ENCODE measurements around the gene HNRNPLL.
"Not testable (repeated sequence)": the region's sequence is repeated elsewhere in the genome, so short reads cannot be mapped to it uniquely, and the experiment has no call there.

The HNRNPLL gene

GRCh38 chr2:38602732-38603401 lies at the start of gene HNRNPLL:
HNRNPLL (minus strand) TSS chr2:38602928; CDS start chr2:38602626, 302 bp downstream.
- peak; percentile 93 for DNase-seq

GRCh38 chr2:38650717-38651116 lies 48.0 kb upstream of the HNRNPLL start:
- DNase-seq = no peak

DNA sequence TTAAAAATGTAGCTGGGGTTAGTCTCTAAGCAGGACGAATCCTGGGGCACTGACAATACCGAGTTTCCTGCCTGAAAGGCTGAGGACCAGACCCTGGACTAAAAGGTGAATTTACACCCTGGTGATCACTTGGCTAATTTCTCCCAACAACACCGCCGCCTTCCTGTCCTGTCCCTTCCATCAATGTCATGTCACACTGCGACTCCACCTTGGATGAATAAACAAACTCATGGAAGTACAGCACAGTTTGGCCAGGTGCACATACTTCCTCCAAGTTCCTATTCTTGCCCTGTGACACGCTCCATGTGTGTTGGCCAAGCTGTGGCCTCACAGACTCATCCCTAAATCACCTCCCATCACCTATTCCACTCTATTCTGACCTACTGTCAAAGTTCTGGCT lies 47.3 kb upstream of the HNRNPLL start:
- no peak for DNase-seq

GRCh38 chr2:38649176-38649728 lies 46.5 kb upstream of the HNRNPLL start:
- no peak for DNase-seq

GRCh38 chr2:38648107-38648761 lies 45.5 kb upstream of the HNRNPLL start:
- DNase-seq = no peak

DNA sequence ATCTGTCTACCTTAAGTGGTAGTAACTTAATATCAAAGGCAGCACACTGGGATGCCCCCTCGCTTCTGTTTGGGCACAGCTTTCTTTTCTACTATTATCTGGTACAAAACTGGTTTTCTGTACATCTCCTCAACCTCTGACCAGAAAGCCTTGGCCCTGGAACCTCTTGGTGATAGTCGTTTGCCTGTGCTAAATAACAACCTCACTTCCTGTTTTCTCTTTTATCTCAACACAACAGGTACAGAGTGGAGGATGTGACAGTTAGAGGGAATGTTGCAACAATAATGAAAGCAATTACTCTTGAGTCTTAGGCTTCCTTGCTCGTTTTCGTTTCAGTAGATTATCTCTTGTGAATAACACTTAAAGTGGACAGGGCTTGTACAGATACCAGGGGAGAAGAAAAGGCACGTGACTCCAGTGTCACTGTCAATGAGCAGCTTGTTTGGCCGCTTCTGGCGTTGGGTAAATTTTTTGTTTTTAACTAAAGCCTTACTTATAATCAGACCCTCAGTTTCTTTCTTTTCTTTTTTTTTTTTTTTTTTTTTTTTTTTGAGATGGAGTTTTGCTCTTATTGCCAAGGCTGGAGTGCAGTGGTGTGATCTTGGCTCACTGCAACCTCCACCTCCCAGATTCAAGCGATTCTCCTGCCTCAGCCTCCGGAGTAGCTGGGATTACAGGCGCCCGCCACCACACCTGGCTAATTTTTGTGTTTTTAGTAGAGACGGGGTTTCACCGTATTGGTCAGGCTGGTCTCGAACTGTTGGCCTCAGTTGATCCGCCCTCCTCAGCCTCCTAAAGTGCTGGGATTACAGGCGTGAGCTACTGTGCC lies 41.2 kb upstream of the HNRNPLL start:
- DNase-seq = not testable (repeated sequence)

GRCh38 chr2:38643021-38643671 lies 40.4 kb upstream of the HNRNPLL start:
- no peak for DNase-seq

GRCh38 chr2:38642373-38643017 lies 39.8 kb upstream of the HNRNPLL start:
- DNase-seq = not testable (repeated sequence)

DNA sequence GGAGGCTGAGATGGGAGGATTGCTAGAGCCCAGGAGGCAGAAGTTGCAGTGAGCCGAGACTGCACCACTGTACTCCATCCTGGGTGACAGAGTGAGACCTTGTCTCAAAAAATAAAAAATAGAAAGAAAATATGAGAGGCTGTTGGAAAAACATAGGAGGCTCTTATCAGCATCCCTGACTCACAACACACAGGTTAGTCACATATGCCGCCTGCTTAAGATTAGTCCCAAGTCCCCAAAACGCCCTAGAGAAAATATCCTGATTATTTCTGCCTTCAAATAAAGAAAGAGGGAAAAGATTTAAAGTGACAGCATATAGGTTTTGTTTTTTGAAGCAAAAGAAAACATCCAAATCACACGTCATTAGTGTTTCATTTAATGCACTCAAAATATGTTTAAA lies 33.3 kb upstream of the HNRNPLL start:
- DNase-seq = no peak

DNA sequence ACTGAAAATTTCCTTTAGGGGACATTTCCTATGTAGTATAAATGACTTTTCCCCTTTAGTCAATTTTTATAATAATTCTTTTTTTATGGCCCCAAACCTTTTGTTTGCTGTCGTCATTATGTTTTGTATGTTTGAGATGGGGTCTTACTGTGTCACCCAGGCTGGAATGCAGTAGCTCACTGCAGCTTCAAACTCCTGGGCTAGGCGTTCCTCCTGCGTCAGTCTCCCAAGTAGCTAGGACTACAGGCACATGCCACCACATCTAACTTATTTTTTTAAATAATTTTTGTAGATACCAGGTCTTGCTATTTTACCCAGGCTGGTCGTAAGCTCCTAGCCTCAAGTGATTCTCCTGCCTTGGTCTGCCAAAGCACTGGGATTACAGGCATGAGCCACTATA lies 32.4 kb upstream of the HNRNPLL start:
- DNase-seq = no peak

GRCh38 chr2:38634684-38635083 lies 32.0 kb upstream of the HNRNPLL start:
- no peak for DNase-seq

DNA sequence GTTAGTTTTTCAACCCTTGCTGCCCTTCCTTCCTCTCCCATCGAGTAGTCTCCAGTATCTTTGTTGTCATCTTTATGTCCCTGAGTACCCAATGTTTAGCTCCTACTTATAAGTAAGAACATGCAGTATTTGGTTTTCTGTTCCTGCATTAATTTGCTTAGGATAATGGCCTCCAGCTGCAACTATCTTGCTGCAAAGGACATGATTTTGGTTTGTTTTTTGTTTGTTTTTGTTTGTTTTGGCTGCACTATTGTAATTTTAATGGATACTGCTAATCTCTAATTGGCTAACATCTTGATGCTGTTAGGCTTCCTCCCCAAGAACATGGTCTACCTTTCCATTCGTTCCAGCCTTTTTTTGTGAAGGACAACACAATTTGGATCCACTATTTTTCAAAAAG lies 31.2 kb upstream of the HNRNPLL start:
- DNase-seq = no peak

DNA sequence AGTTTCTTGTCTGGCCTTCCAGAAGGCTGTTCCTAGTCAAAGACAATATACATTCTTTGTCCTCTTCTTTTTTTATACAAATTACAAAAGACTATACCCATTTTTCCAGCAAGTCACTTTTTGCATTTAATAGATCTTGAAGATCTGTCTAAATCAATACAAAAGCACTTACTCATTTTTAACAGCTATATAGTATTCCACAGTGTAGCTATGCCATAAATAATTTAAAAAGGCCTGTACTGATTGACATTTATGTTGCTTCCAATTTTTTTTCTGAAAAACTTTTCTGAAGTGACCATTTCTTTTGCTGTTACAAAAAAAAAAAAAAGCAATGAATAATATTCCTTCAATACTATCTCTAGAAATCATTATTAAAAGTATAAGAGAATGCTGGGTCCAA lies 30.3 kb upstream of the HNRNPLL start:
- no peak for DNase-seq

- no peak for DNase-seq
Measured at GRCh38 chr2:38631976-38632375, 29.2 kb upstream of the HNRNPLL start.

- DNase-seq = no peak
Measured at GRCh38 chr2:38629684-38630083, 27.0 kb upstream of the HNRNPLL start.

DNA sequence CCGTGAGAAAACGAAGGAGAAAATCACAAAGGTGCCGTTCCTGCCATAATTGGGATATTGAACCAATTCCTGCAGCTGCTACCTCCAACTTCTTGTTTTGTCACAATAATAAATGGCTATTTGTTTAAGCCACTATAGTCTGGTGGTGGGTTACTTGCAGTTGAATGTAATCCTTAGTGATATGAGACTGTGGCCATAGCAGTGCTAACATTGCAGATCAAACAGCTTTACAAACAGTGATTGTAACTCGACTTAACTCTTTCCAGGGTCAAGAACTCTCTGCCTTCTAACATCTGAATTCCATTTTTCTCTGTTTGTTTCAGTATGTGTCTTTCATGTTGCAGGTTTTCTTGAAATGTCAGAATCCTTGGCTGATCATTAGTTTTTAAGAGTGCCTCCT lies 24.7 kb upstream of the HNRNPLL start:
- no peak for DNase-seq

GRCh38 chr2:38626326-38627035 lies 23.8 kb upstream of the HNRNPLL start:
- DNase-seq = no peak

DNA sequence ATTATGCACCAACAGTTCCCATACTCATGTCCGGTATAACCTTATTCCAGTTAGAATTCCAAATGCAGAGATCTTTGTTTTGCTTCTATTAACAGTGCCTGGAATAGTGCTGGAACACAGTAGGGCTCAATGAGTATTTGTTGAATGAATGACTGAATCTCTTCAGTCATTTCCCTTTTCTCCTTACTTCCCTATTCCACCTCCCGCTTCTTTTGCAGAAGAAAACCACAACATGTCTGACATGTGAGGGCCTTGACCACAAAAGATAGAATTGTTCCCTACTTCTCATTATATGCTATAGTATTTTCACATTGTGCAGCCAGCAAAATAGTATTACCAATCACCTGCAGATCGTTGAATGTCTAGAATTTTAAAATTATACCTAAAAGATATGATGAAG lies 19.5 kb upstream of the HNRNPLL start:
- DNase-seq = no peak

DNA sequence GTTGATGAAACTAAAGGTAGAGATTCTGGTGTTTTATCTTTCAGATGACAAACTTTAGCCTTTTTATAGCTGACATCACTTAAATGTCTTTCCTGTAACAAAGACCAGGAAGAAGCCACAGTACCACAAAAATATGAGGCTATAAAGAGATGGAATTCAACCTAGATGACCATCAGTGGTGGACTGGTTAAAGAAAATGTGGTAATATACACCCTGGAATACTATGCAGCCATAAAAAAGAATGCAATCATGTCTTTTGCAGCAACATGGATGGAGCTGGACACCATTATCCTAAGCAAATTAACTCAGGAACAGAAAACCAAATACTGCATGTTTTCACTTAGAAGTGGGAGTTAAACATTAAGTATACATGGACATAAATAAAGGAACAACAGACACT lies 18.3 kb upstream of the HNRNPLL start:
- no peak for DNase-seq

DNA sequence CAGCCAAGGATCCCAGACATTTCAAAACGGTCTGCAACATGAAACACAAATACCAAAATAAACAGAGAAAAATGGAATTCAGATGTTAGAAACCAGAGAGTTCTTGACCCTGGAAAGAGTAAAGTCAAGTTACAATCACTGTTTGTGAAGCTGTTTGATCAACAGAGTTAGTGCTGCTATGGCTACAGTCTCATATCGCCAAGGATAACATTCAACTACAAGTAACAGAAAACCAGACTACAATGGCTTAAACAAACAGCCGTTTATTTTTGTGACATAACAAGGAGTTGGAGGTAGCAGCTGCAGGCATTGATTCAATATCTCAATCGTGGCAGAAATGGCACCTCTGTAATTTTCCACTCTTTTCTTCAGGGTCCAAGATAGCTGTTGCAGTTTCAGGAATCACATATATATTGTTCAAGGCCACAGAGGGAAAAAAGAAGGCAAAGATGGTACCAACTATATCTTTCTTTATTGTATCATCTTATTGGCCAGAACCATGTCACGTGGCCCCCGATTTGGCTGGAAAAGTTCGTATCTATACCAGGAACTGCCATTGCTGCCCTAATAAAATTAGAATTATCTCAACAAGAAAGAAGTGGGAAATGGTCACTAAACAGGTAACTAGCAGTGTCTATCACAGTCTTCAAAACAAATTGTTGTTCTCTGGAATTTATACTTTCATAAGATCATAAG lies 17.7 kb upstream of the HNRNPLL start:
- no peak for DNase-seq

- no peak for DNase-seq
Measured at GRCh38 chr2:38619458-38620164, 16.9 kb upstream of the HNRNPLL start.

Data from amniotic stem cell (primary cell).